Measurements from ENCODE around the gene ADK. TPM values are rescaled to one million over a fixed set of nuclear protein-coding genes. Genes with fewer than 3 reads are reported as not detected.
A peak's percentile ranks its signal among the peaks of the same experiment; 100 is the strongest.

Gene ADK
- total RNA-seq, 2 experiments from 2014 or later, result 26.4 to 31.1 TPM

GRCh38 chr10:74644738-74645137, 493.7 kb downstream of the ADK start:
- DNase-seq (ENCODE audit: low spot score), result no peak
- no TSS peak for BruUV-seq (replicated peaks)
- H3K4me1 ChIP-seq (ENCODE audit: insufficient read depth, low read length, poor library complexity, severe bottlenecking), result peaks cover 9% of the 10 kb centered on the region
- H3K4me3 ChIP-seq (ENCODE audit: low read depth, low read length, poor library complexity, severe bottlenecking), result no peak overlapping the region
- ChIA-PET POLR2A (interaction anchor here (0.8 kb wide), 1 partner anchor 23 kb away, joined by 3 read pairs; no protein-coding TSS in a partner anchor), CTCF (ENCODE audit: unreplicated experiment) (no interaction called here)
- no peaks in the 10 kb centered on the region for H3K9me3 ChIP-seq (ENCODE audit: low read length)
- no peaks in the 10 kb centered on the region for H3K36me3 ChIP-seq (ENCODE audit: insufficient read depth, low read length)
- H3K4me2 ChIP-seq (ENCODE audit: low read length), result no peak overlapping the region
- H3K27ac ChIP-seq (ENCODE audit: low read depth, low read length, poor library complexity, severe bottlenecking), result no peak overlapping the region
- intact Hi-C loops (cut with micrococcal nuclease; ENCODE audit: unreplicated experiment), result no loop called here
- TF ChIP-seq EZH2phosphoT487 (IDR thresholded peaks at IDR 0.05; ENCODE audit: borderline replicate concordance, low read depth, low read length) (no peak), CTCF (conservative IDR thresholded peaks at IDR 0.05; ENCODE audit: low read length) (no peak)
- H2AFZ ChIP-seq (ENCODE audit: low read length), result no peak overlapping the region
- H3K9me2 ChIP-seq (ENCODE audit: insufficient read depth, low read length), result no peaks in the 10 kb centered on the region
- no peaks in the 10 kb centered on the region for H3K79me2 ChIP-seq (ENCODE audit: insufficient read depth, low read depth, low read length)
- no peaks in the 10 kb centered on the region for H4K20me1 ChIP-seq (ENCODE audit: insufficient read depth, low read length)

GRCh38 chr10:74645692-74646091, 494.7 kb downstream of the ADK start:
- ChIA-PET CTCF (ENCODE audit: unreplicated experiment) (no interaction called here), POLR2A (no interaction called here)
- Histone ChIP-seq H3K9me2 (ENCODE audit: insufficient read depth, low read length) (no peaks in the 10 kb centered on the region), H3K4me3 (ENCODE audit: low read depth, low read length, poor library complexity, severe bottlenecking) (no peak overlapping the region), H3K4me1 (ENCODE audit: insufficient read depth, low read length, poor library complexity, severe bottlenecking) (peaks cover 6% of the 10 kb centered on the region), H3K27ac (ENCODE audit: low read depth, low read length, poor library complexity, severe bottlenecking) (no peak overlapping the region), H3K4me2 (ENCODE audit: low read length) (no peak overlapping the region), H2AFZ (ENCODE audit: low read length) (no peak overlapping the region), H3K79me2 (ENCODE audit: insufficient read depth, low read depth, low read length) (no peaks in the 10 kb centered on the region), H3K36me3 (ENCODE audit: insufficient read depth, low read length) (no peaks in the 10 kb centered on the region), H4K20me1 (ENCODE audit: insufficient read depth, low read length) (no peaks in the 10 kb centered on the region), H3K9me3 (ENCODE audit: low read length) (no peaks in the 10 kb centered on the region)
- BruUV-seq (replicated peaks), result no TSS peak
- intact Hi-C loops (cut with micrococcal nuclease; ENCODE audit: unreplicated experiment), result no loop called here
- no peak for DNase-seq (ENCODE audit: low spot score)
- TF ChIP-seq EZH2phosphoT487 (IDR thresholded peaks at IDR 0.05; ENCODE audit: borderline replicate concordance, low read depth, low read length) (no peak), CTCF (conservative IDR thresholded peaks at IDR 0.05; ENCODE audit: low read length) (no peak)

- Histone ChIP-seq H3K9me3 (ENCODE audit: low read length) (no peaks in the 10 kb centered on the region), H2AFZ (ENCODE audit: low read length) (no peak overlapping the region), H3K9me2 (ENCODE audit: insufficient read depth, low read length) (no peaks in the 10 kb centered on the region), H3K27ac (ENCODE audit: low read depth, low read length, poor library complexity, severe bottlenecking) (no peak overlapping the region), H4K20me1 (ENCODE audit: insufficient read depth, low read length) (no peaks in the 10 kb centered on the region), H3K4me3 (ENCODE audit: low read depth, low read length, poor library complexity, severe bottlenecking) (no peak overlapping the region), H3K4me1 (ENCODE audit: insufficient read depth, low read length, poor library complexity, severe bottlenecking) (peaks cover 8% of the 10 kb centered on the region), H3K36me3 (ENCODE audit: insufficient read depth, low read length) (no peaks in the 10 kb centered on the region), H3K79me2 (ENCODE audit: insufficient read depth, low read depth, low read length) (no peaks in the 10 kb centered on the region), H3K4me2 (ENCODE audit: low read length) (peak overlapping the region; percentile 21; the same call in 1 of the 2 replicates)
- no peak for TF ChIP-seq EZH2phosphoT487 (IDR thresholded peaks at IDR 0.05; ENCODE audit: borderline replicate concordance, low read depth, low read length)
- TF ChIP-seq CTCF (conservative IDR thresholded peaks at IDR 0.05; ENCODE audit: low read length), result no peak
- ChIA-PET CTCF (ENCODE audit: unreplicated experiment) (no interaction called here), POLR2A (interaction anchor here (1.0 kb wide), 1 partner anchor 9 kb away, joined by 3 read pairs; no protein-coding TSS in a partner anchor)
- DNase-seq (ENCODE audit: low spot score), result no peak
- intact Hi-C loops (cut with micrococcal nuclease; ENCODE audit: unreplicated experiment), result no loop called here
- BruUV-seq (replicated peaks), result no TSS peak
Observed at GRCh38 chr10:74650613-74651012, 499.6 kb downstream of the ADK start.

Data from OCI-LY7 (cell line).